Neutrophil (primary cell): ENCODE measurements around the gene TUBA8.
A peak's percentile ranks its signal among the peaks of the same experiment; 100 is the strongest.

Experiments used
- H3K27ac ChIP-seq: fragments of 200-600 bp; sonication (generic); 2 replicates; pipeline ENCODE4 v1.5.1; 2016; ENCODE audit warnings: mild to moderate bottlenecking, moderate library complexity
- H3K27me3 ChIP-seq: fragments of 200-600 bp; sonication (generic); 2 replicates; pipeline ENCODE4 v1.6.0; 2016; ENCODE audit warnings: mild to moderate bottlenecking
- H3K36me3 ChIP-seq: fragments of 200-600 bp; sonication (generic); 2 replicates; pipeline ENCODE4 v1.5.1; 2017
- H3K4me1 ChIP-seq, 2 experiments: fragments of 200-600 bp in 1 of 2; sonication (generic) in 1 of 2; 1 replicate in 1 of 2; 2 replicates in 1 of 2; pipeline versions ENCODE4 v1.5.1 to v1.6.1; 2013 to 2016; ENCODE audit warnings: low read depth in 1 of 2, low read length in 1 of 2, mild to moderate bottlenecking in 1 of 2, moderate library complexity in 1 of 2; ENCODE audit not compliant: control insufficient read depth in 1 of 2, insufficient read depth in 1 of 2
- H3K4me3 ChIP-seq, 2 experiments: fragments of 200-600 bp in 1 of 2; sonication (generic) in 1 of 2; 1 replicate in 1 of 2; 2 replicates in 1 of 2; pipeline ENCODE4 v1.5.1; 2013 to 2016; ENCODE audit warnings: low read depth in 1 of 2, low read length in 1 of 2, mild to moderate bottlenecking in 1 of 2, moderate library complexity in 1 of 2
- H3K9me3 ChIP-seq: fragments of 200-600 bp; sonication (generic); 2 replicates; pipeline ENCODE4 v1.5.1; 2016
- CTCF ChIP-seq: fragments of 200-600 bp; sonication (generic); IDR thresholded peaks from 2 replicates; pipeline ENCODE4 v1.5.1; 2016; ENCODE audit warnings: antibody characterized with exemption

Gene TUBA8

GRCh38 chr22:18075101-18075719 lies 35.4 kb upstream of the TUBA8 start:
- Histone ChIP-seq H3K27ac (no peak overlapping the region), H3K4me1 (peaks cover 17 to 23% of the 10 kb centered on the region in 2 experiments), H3K27me3 (peaks cover 12% of the 10 kb centered on the region), H3K36me3 (peaks cover 4% of the 10 kb centered on the region), H3K9me3 (no peaks in the 10 kb centered on the region), H3K4me3 (no peak overlapping the region)
- no peak for TF ChIP-seq CTCF

- no peak overlapping the region for H3K4me3 ChIP-seq
- H3K36me3 ChIP-seq = peaks cover 10% of the 10 kb centered on the region
- no peaks in the 10 kb centered on the region for H3K9me3 ChIP-seq
- H3K27me3 ChIP-seq = peaks cover 5% of the 10 kb centered on the region
- peaks cover 17 to 23% of the 10 kb centered on the region in 2 experiments for H3K4me1 ChIP-seq
- no peak overlapping the region for H3K27ac ChIP-seq
- peak; percentile 47 for TF ChIP-seq CTCF
These were observed 34.7 kb upstream of the TUBA8 start for GRCh38 chr22:18075720-18076497.

GRCh38 chr22:18077087-18077638 lies 33.4 kb upstream of the TUBA8 start:
- H3K27ac ChIP-seq = peak overlapping the region; percentile 85
- no peak for TF ChIP-seq CTCF
- H3K27me3 ChIP-seq = no peaks in the 10 kb centered on the region
- H3K4me3 ChIP-seq = peak overlapping the region; percentile 78 to 87
- H3K9me3 ChIP-seq = no peaks in the 10 kb centered on the region
- peaks cover 18% of the 10 kb centered on the region for H3K36me3 ChIP-seq
- peaks cover 17 to 23% of the 10 kb centered on the region in 2 experiments for H3K4me1 ChIP-seq

- H3K36me3 ChIP-seq = peaks cover 22% of the 10 kb centered on the region
- no peaks in the 10 kb centered on the region for H3K27me3 ChIP-seq
- peaks cover 17 to 23% of the 10 kb centered on the region in 2 experiments for H3K4me1 ChIP-seq
- H3K9me3 ChIP-seq = no peaks in the 10 kb centered on the region
- H3K4me3 ChIP-seq = peak within 1 kb of the TSS; percentile 78 to 87
- peak; percentile 36 for TF ChIP-seq CTCF
- peak within 1 kb of the TSS; percentile 85 for H3K27ac ChIP-seq
These were observed 32.8 kb upstream of the TUBA8 start, which contains the start of gene PEX26 for GRCh38 chr22:18077639-18078328. Gene PEX26 (plus strand): TSS chr22:18077990. CDS start chr22:18078377, 387 bp downstream.

- H3K27ac ChIP-seq = peak overlapping the region; percentile 85
- H3K4me3 ChIP-seq = peak overlapping the region; percentile 78 to 87
- H3K9me3 ChIP-seq = no peaks in the 10 kb centered on the region
- TF ChIP-seq CTCF = no peak
- H3K36me3 ChIP-seq = peaks cover 29% of the 10 kb centered on the region
- H3K4me1 ChIP-seq = peaks cover 17 to 23% of the 10 kb centered on the region in 2 experiments
- H3K27me3 ChIP-seq = no peaks in the 10 kb centered on the region
These were observed 32.1 kb upstream of the TUBA8 start for GRCh38 chr22:18078329-18079041.
